HL-60/S4 (cell line): ENCODE measurements around the gene TMEM174.

Source experiments
- in situ Hi-C: fragments of 300-500 bp; cut with MboI; formaldehyde crosslinking; loops from 2 replicates; pipeline ENCODE4 v1.14.3; 2022; ENCODE audit warnings: low sequenced_read_pairs

The TMEM174 gene

DNA sequence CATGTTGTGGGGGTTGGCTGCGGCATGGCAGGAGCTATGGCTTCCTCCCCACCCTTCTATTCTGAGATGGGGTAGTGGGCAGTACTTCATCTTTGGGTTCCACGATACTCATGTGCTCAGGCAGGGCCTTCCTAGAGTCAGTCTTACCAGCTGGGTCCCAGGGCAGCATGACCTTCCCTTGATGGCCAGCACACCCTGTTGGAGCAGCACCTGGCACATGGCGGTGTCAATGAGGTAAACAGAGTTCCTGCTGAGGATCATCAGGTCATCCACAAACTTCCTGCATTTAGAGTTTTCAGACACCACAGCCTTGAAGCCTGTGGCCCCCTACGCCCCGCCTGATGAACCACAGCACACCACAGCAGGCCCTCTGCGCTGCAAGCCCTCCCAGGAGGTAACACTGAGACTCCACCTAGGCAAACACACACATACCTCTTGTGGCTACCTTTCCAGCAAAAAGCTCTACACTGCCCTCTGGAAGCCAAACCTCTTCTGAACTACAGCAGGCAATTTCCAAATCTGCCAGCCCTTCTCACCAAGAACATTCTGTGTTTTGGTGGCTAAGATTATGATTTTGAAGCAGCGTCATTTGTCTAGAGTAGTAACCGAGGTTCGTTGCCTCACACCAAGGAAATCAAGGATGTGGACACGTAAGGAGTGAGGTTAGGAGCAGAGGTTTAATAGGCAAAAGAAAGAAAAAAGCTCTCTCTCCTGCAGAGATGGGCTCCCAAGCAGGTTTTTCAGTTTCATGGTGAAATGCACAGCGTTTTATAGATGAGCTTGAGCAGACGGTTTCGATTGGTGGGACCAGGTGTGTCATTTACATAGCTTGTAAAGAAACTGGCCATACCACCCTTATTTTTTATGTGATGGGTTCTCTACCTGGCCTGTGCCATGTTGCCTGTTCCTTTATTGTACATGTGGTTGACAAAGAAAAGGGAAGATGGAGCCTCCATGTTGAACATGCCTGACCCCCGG lies 20.3 kb upstream of the TMEM174 start:
- in situ Hi-C loops: no loop called here

DNA sequence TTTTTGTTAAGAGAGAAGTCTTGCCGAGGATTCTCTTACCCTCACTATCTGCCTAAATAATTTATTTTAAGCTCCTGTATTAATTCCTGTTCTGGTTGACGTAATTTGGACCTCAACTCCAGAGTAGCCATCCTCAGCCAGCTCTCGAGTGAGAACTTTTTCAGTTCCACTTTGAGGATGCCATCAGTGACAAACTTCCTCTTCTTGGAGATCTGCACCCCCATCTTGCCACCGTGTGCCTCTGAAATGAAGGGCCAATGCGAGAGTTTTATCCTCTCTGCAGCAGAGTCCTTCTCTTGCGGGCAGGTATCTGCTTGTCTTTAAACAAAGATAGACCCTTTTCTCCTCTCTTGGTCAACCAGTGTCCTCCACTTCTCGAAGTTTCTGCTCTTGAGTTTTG lies 19.5 kb upstream of the TMEM174 start:
- in situ Hi-C loops: no loop called here

DNA sequence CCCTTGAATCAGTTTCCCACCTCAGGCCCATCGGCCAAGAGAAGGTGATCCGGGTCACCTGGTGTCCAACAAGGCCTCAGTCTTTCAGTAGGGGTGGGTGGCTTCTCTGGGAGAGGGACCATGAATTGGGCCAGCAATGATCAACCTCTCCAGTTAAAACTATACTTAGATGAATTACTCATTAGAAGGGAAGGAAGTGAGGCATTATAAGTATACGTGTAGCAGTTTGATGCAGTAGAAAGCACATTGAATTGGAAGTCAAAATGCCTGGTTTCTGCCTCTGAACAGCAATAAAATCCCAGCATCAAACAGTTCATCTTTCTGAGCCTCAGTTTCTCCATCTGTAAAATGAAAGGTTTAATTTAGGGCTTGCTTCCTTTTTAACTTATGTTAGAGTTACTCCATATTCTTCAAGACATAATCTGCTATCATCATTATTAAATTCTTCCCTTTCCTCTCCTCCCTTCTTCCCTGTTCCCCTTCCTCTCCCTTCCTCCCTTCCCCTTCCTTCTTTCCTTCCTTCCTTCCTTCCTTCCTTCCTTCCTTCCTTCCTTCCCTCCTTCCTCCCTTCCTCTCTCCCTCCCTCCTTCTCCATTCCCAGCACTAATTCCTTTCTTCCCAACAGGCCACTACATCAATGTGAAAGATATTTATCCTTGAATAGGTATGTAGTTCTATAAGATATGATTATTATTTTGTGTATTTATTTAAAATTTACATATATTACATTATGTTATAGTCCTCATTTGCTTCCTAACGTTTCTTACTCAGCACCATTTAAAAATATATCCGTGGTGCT lies 18.6 kb upstream of the TMEM174 start:
- in situ Hi-C loops: no loop called here

DNA sequence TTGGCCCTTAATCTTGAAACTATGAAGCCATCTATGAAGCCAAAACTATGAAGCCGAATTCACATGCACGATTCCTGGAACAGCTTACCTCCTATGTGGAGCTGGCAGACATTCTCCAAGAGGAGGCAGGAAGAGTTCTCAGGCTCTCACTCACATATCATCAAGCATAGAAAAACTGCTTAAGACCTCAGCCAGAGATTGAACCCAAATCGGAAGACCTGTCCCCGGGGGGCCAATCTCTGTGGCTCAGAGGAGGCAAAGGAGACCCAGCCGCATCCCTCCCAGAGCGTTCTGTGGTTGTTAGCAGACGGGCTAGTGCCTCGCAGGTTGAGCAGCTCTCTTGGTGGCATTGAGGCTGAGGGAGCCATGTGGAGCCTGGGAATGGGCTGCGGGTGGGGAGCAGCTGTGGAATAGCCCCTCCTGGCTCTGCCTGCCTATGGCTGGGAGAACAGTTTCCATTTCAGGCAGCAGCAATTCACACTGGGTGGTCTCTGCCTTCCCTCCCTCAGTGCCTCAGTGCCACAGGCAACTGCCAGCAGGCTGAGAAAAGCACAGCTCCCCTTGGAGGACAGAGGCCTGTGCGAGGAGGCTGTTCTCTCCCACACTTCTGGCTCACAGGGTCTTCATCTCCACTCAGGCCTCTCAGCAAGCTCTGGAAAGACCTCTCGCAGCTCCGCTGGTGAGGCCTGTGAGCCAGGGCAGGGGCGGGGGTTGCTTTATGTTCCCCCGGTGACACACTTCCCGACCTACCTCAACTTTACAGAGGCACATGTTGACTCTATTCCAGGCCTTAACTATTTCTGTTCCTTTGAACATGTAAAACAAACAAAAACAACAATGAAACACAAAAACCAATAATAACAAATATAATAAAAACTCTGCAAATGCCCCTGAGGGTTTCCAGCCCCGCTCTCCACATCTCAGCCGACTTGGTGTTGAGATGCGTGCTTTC lies 17.4 kb upstream of the TMEM174 start:
- in situ Hi-C loops: no loop called here

DNA sequence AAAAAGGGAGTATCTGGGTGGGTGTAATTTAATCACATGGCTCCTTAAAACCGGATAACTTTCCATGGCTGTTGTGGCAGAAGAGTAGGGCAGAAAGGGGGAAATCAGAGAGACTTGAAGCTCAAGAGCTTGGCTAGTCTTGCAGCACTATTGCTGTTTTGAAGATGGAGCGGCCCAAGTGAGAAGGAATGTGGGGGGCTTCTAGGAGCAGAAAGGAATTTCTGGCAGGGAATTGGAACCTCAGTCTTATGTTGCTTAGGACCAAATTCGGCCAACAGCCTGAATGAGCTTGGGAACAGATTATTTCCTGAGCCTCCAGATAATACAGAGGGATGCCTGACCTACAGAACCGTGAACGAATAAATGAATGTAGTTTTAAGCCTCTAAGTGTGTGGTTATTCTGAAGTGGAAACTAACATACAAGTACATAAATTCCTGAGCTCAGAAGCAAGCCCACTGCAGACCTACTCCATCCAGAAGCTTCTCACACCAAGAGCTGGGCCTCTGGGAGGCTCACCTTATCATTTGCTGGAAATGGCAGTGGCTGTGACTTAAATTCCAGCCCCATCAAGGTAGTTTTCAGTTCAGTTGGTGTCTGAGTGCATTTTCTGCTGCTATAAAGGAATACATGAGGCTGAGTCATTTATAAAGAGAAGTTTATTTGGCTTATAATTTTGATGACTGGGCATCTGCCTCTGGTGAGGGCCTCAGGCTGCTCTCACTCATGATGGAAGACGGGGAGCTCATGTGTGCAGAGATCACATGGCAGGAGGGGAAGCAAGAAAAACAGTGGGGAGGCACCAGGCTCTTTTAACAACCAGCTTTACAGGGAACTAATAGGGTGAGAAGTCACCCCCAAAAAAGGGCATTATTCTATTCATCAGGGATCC lies 15.3 kb upstream of the TMEM174 start:
- in situ Hi-C loops: no loop called here

DNA sequence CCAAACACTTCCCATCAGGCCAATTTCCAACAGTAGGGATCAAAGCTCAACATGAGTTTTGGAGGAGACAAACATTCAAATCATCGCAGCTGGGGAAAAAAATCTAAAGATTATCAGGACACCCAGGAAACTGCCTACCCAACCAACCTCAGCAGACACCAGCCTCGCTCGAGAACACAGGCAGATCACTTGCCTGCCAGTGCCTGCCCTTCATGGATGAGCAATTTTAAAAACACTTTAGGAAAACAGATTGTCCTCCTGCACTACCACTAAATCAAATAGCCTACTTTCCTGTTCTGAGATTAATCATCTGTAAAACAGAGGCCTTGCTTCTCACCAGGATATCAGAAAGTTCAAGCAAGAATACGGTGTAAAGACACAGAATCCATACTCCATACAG lies 14.7 kb upstream of the TMEM174 start:
- in situ Hi-C loops: no loop called here

DNA sequence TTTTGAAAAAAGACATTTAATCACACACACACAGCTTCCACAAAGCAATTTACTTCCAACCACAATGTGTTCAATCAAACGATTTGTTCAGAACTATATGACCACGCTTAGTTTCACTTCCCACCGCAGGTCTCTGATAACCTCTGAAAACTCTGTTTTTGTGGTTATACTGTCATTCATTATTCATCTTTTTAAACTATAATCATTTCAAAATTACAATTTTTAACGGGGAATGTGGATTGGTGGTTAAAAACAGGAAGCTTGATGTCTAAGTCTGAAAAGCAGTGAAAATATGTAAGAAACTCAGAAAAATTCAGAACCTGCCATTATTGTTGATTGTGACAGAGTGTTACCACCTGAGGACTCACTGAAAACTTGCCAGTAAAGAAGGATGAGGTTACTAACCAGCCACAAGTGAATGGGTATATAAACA lies 12.7 kb upstream of the TMEM174 start:
- in situ Hi-C loops: no loop called here

DNA sequence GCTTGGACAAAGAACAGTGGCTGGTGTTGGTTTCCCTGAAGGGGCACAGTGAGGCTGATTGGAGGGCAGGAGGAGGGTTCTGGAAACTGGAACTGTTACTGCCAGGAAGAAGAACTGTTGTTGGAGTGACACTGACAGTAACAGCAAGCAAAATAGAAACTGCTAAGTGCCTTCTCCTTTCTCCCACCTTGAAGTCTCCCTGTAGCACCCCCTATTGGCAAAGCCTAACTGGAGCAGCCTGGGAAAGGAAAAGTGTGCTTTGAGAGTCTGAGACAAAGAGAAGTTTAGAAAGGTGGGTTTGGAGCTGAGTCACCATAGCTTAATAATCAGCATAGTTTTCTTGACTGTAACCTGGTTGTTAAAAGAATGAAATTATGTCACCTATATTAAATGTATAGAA lies 2.5 kb upstream of the TMEM174 start:
- in situ Hi-C loops: no loop called here

DNA sequence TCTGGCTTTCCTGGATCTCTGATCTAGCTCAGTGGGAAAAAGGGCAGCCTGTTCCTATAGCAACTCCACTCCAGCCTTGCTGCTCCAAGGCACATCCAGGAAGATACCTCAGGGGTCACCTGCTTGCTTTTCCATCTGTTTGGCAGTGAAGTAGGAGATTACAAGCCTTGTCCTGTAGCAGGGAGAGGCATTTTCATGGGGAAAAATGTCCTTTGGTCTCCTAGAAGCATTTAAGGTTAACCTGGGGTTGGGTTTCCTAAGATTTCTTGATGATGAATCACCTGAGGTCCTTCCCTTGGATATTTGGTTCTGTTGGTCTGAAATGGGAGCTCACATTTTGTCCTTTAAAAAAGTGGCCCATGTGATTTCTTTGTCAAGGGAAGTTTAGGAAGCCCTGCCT lies 1.5 kb upstream of the TMEM174 start:
- in situ Hi-C loops: no loop called here

DNA sequence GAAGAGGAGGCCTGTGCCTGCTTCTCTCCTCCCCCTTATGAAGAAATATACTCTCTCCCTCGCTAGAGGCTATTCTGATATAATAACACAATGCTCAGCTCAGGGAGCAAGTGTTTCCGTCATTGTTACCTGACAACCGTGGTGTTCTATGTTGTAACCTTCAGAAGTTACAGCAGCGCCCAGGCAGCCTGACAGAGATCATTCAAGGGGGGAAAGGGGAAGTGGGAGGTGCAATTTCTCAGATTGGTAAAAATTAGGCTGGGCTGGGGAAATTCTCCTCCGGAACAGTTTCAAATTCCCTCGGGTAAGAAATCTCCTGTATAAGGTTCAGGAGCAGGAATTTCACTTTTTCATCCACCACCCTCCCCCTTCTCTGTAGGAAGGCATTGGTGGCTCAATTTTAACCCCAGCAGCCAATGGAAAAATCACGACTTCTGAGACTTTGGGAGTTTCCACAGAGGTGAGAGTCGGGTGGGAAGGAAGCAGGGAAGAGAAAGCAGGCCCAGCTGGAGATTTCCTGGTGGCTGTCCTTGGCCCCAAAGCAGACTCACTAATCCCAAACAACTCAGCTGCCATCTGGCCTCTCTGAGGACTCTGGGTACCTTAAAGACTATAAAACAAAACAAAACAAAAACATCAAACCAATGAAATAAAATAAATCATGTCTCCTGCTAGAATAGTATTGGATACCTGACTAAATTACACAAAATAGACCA lies 1.3 kb downstream of the TMEM174 start:
- in situ Hi-C loops: no loop called here

DNA sequence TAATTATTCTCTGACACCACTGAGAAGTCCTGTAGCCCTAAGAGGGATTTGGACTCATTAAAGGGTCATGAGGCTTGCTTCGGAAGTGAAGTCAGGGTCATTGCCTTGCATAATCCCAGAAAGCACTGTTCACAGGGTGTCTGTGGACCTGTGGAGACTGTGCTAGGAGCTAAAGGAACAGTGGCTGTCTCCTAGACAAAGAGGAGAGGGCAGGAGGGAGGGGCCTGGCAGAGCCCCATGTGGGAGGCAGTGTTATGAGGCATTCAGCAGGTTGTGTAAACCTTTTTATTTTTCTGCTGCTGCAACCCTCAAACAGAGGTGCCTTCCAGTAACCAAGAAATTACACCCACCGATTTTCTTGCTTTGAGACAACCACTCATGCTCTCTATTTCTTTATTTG lies 3.3 kb downstream of the TMEM174 start:
- in situ Hi-C loops: no loop called here

DNA sequence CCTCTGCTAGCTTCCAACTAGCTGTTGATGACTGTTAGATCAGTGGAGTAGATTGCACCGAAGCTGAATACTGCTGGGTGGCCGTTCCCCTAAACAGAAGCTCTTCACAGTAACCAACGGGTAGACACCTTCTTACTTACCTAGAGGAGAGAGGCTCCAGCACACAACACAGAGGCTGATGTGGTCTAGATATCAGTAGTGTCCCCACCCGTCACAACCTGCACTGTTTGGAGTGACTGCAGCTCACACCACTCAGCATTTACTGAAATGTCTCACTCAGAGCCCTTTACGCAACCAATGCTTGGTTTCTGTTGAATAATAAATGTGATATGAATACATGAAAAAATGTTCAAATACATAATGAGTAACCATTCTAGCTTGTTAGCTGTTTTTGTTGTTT lies 5.3 kb downstream of the TMEM174 start:
- in situ Hi-C loops: no loop called here

DNA sequence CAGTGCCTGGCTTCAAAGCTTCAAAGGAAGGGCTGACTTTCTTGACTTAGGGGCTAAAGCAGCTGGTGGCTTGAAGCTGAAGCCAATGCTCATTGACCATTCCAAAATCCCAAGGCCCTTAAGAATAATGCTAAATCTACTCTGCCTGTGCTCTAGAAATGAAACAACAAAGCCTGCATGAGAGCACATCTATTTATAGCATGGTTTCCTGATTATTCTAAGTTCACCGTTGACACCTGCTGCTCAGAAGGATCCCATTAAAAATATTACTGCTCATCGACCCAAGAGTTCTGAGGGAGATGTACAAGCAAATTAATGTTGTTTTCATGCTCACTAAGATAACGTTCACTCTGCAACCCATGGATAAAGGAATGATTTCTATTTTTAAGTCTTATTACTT lies 6.7 kb downstream of the TMEM174 start:
- in situ Hi-C loops: no loop called here

DNA sequence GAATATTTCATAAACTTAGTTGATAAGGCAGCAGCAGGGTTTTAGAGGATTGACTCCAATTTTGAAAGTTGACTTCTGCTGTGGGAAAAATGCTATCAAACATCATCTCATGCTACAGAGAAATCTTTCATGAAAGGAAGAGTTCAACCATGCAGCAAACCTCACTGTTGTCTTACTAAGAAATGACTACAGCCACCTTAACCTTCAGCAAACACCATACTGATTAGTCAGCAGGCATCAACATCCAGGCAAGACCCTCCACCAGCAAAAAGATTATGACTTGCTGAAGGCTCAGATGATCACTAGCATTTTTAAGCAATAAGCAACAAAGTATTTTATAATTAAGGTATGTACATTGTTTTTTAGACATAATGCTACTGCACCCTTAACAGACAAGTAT lies 7.6 kb downstream of the TMEM174 start:
- in situ Hi-C loops: no loop called here

DNA sequence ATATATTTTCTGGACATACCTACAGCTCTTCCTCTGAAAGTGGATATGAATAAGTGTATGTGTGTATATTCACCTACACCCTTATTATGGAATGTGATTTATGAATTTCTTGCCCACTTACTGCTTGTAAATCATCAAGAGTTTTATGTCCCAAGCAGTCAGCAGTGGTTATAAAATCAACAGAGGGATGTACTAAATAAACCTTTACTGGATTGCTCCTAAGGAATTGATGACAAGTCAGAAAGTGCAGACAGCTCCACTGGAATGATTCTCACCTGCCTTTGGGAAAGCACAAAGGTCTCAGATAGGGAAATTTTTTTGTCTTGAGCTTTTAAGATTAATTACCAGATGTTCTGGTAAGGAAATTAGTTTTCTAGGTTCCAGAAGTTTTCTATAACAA lies 9.3 kb downstream of the TMEM174 start:
- in situ Hi-C loops: no loop called here

DNA sequence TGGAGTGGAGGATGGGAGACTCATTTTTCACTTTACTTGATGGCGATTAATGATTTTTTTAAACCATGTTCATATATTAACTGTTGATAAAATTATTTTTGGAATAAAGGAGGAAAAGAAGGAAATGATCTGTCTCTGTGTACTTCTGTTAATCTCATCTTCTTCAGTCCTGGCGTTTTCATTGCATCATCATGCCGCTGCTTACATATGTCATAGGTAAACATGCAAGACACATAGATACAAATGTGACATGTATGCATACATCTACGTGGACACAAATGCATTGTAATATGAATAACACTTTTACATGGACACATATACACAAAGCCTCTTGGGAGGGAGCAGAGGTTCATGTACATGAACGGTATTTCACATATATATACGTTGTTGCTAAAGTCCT lies 10.0 kb downstream of the TMEM174 start:
- in situ Hi-C loops: no loop called here

DNA sequence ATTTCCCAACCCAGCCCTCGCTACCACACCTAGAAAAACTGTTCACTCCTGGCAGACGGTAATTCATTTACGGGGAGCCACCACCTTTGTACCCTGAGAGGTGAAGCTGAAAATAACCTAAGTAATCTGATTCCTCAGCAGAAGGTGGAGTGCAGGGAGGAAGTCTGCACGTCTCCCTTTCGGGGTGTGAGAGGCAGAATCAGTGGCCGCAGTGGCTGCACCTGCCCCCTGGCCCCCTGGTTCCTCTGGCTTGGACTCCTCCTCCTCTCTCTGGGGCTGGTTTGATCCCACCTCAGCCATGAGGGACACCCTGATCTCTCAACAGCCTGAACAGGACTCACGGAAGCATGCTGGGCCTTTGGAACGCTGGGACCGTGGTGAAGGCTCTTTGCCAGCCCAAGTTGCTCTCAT lies 10.5 kb downstream of the TMEM174 start:
- in situ Hi-C loops: no loop called here

DNA sequence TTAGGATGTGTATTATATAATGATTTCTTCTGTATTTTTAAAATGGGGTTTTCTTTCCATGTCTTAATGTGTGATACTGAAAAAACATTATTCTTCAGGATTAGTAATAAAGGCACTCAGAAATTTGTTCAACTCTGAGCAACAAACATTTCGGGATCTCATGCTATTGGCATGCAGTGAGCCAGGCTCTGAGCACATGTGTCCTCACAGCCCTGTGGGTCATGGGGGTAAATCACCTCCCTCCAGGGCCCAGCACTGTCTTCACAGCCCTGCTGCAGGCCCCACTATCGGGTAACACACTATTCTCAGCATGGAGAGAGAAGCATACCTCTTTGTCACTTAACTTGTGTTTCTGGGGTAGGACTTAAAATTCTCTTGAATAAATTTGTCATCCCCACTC lies 14.0 kb downstream of the TMEM174 start:
- in situ Hi-C loops: no loop called here
